Fibroblast of the aortic adventitia (primary cell): ENCODE results near the gene ZNF512B. TPM values are rescaled to one million over a fixed set of nuclear protein-coding genes. Genes with fewer than 3 reads are reported as not detected.
"Not testable (repeated sequence)": the region's sequence is repeated elsewhere in the genome, so short reads cannot be mapped to it uniquely, and the experiment has no call there.

Source experiments
- DNase-seq: peaks from one replicate; pipeline ENCODE4 v3.0.0-alpha.2; 2010; ENCODE audit warnings: low read depth
- H3K4me3 ChIP-seq: 2 replicates; pipeline ENCODE4 v1.5.1; 2011; ENCODE audit warnings: low read depth, mild to moderate bottlenecking, control low read depth, low read length, moderate library complexity
- CTCF ChIP-seq: IDR thresholded peaks from 2 replicates; pipeline ENCODE4 v1.5.1; 2011; ENCODE audit warnings: mild to moderate bottlenecking, low read length, control low read depth, inconsistent platforms; ENCODE audit not compliant: insufficient read depth
- total RNA-seq: library from RNA; depleted of rRNA; stranded (reverse); fragments of >200 nt; gene quantifications from 2 replicates; pipeline ENCODE4 v1.2.3, GENCODE V29; 2012; ENCODE audit warnings: low replicate concordance

The ZNF512B gene
- 7.9 and 12.3 TPM in 2 replicates for total RNA-seq

GRCh38 chr20:63969838-63970713, at the start of gene ZNF512B:
Gene ZNF512B, minus strand, starts transcription at chr20:63969930. Its CDS starts 1,980 bp downstream, at chr20:63967950.
- TF ChIP-seq CTCF, result no peak
- DNase-seq, result peak; percentile 55
- H3K4me3 ChIP-seq, result peak within 1 kb of the TSS; percentile 75

- H3K4me3 ChIP-seq, result no peak overlapping the region
- DNase-seq, result no peak
- TF ChIP-seq CTCF, result no peak
Measured at GRCh38 chr20:64015635-64016034, 45.9 kb upstream of the ZNF512B start.

- DNase-seq, result not testable (repeated sequence)
Measured at GRCh38 chr20:64012385-64013154, 42.8 kb upstream of the ZNF512B start.

GRCh38 chr20:64011366-64011779, 41.6 kb upstream of the ZNF512B start:
- DNase-seq, result no peak
- TF ChIP-seq CTCF, result no peak
- H3K4me3 ChIP-seq, result no peak overlapping the region

More at GRCh38 chr20:64012385-64013154, 42.8 kb upstream of the ZNF512B start:
- H3K4me3 ChIP-seq, result not testable (repeated sequence)

GRCh38 chr20:64010711-64011237, 41.0 kb upstream of the ZNF512B start:
- no peak for TF ChIP-seq CTCF
- H3K4me3 ChIP-seq, result no peak overlapping the region
- DNase-seq, result no peak

GRCh38 chr20:64009811-64010387, 40.2 kb upstream of the ZNF512B start:
- DNase-seq, result no peak
- no peak overlapping the region for H3K4me3 ChIP-seq
- no peak for TF ChIP-seq CTCF
